Stomach (tissue), 4 donors: ENCODE results near the gene WDR59.

ENCODE experiments used
- CTCF ChIP-seq, 7 experiments: fragments of 450-650 bp in 4 of 7; fragments of 200-600 bp in 3 of 7; sonication (generic) in 3 of 7; IDR thresholded peaks; one replicate each; pipeline ENCODE4 v1.5.1; 2016 to 2019; ENCODE audit warnings: antibody characterized with exemption in 7 of 7, control low read depth in 2 of 7, mild to moderate bottlenecking in 1 of 7
- EP300 ChIP-seq: sonication (generic); formaldehyde crosslinking; IDR thresholded peaks from one replicate; pipeline ENCODE4 v1.6.1; 2017; ENCODE audit warnings: antibody characterized with exemption
- POLR2A ChIP-seq, 4 donors: fragments of 450-650 bp; IDR thresholded peaks; one replicate each; pipeline ENCODE4 v1.6.1; 2016; ENCODE audit warnings: antibody characterized with exemption in 4 of 4, control low read depth in 2 of 4, mild to moderate bottlenecking in 1 of 4, moderate library complexity in 1 of 4
- POLR2AphosphoS5 ChIP-seq, 3 donors: sonication (generic); formaldehyde crosslinking; IDR thresholded peaks; one replicate each; pipeline ENCODE4 v1.6.1; 2016; ENCODE audit warnings: antibody characterized with exemption in 3 of 3

- peak in 5 of 7 experiments; percentile 50 to 87 (median 71) for TF ChIP-seq CTCF (IDR thresholded peaks at IDR 0.05)
- TF ChIP-seq POLR2AphosphoS5 (IDR thresholded peaks at IDR 0.05): no peak
- TF ChIP-seq EP300: no peak
- TF ChIP-seq POLR2A (IDR thresholded peaks at IDR 0.05): no peak
Observed at GRCh38 chr16:74862743-74863244, 122.1 kb downstream of the WDR59 start.
